Neutrophil (primary cell): Measurements from ENCODE around the gene COL25A1.

ENCODE experiments used
- H3K27ac ChIP-seq: fragments of 200-600 bp; sonication (generic); 2 replicates; pipeline ENCODE4 v1.5.1; 2016; ENCODE audit warnings: mild to moderate bottlenecking, moderate library complexity
- H3K27me3 ChIP-seq: fragments of 200-600 bp; sonication (generic); 2 replicates; pipeline ENCODE4 v1.6.0; 2016; ENCODE audit warnings: mild to moderate bottlenecking
- H3K36me3 ChIP-seq: fragments of 200-600 bp; sonication (generic); 2 replicates; pipeline ENCODE4 v1.5.1; 2017
- H3K4me1 ChIP-seq, 2 experiments: fragments of 200-600 bp in 1 of 2; sonication (generic) in 1 of 2; 1 replicate in 1 of 2; 2 replicates in 1 of 2; pipeline versions ENCODE4 v1.5.1 to v1.6.1; 2013 to 2016; ENCODE audit warnings: low read depth in 1 of 2, low read length in 1 of 2, mild to moderate bottlenecking in 1 of 2, moderate library complexity in 1 of 2; ENCODE audit not compliant: control insufficient read depth in 1 of 2, insufficient read depth in 1 of 2
- H3K4me3 ChIP-seq, 2 experiments: fragments of 200-600 bp in 1 of 2; sonication (generic) in 1 of 2; 1 replicate in 1 of 2; 2 replicates in 1 of 2; pipeline ENCODE4 v1.5.1; 2013 to 2016; ENCODE audit warnings: low read depth in 1 of 2, low read length in 1 of 2, mild to moderate bottlenecking in 1 of 2, moderate library complexity in 1 of 2
- H3K9me3 ChIP-seq: fragments of 200-600 bp; sonication (generic); 2 replicates; pipeline ENCODE4 v1.5.1; 2016
- CTCF ChIP-seq: fragments of 200-600 bp; sonication (generic); IDR thresholded peaks from 2 replicates; pipeline ENCODE4 v1.5.1; 2016; ENCODE audit warnings: antibody characterized with exemption

The COL25A1 gene

GRCh38 chr4:109155682-109156283 lies 146.7 kb downstream of the COL25A1 start:
- no peak for TF ChIP-seq CTCF
- Histone ChIP-seq H3K9me3 (no peaks in the 10 kb centered on the region), H3K27ac (no peak overlapping the region), H3K27me3 (no peaks in the 10 kb centered on the region), H3K4me3 (no peak overlapping the region), H3K36me3 (no peaks in the 10 kb centered on the region), H3K4me1 (no peaks in the 10 kb centered on the region)

GRCh38 chr4:109155084-109155483 lies 147.4 kb downstream of the COL25A1 start:
- no peak for TF ChIP-seq CTCF
- H3K9me3 ChIP-seq: no peaks in the 10 kb centered on the region

GRCh38 chr4:109154424-109154823 lies 148.0 kb downstream of the COL25A1 start:
- TF ChIP-seq CTCF: no peak

More at GRCh38 chr4:109155084-109155483, 147.4 kb downstream of the COL25A1 start:
- Histone ChIP-seq H3K36me3 (no peaks in the 10 kb centered on the region), H3K4me3 (no peak overlapping the region), H3K27ac (no peak overlapping the region), H3K27me3 (no peaks in the 10 kb centered on the region), H3K4me1 (no peaks in the 10 kb centered on the region)

GRCh38 chr4:109149836-109150235 lies 152.6 kb downstream of the COL25A1 start:
- no peaks in the 10 kb centered on the region for H3K27me3 ChIP-seq
- no peak for TF ChIP-seq CTCF
- H3K4me3 ChIP-seq: no peak overlapping the region
- H3K4me1 ChIP-seq: no peaks in the 10 kb centered on the region
- no peaks in the 10 kb centered on the region for H3K36me3 ChIP-seq
- no peak overlapping the region for H3K27ac ChIP-seq
- H3K9me3 ChIP-seq: no peaks in the 10 kb centered on the region

More at GRCh38 chr4:109154424-109154823, 148.0 kb downstream of the COL25A1 start:
- H3K4me3 ChIP-seq: no peak overlapping the region
- no peaks in the 10 kb centered on the region for H3K9me3 ChIP-seq
- no peaks in the 10 kb centered on the region for H3K36me3 ChIP-seq
- no peaks in the 10 kb centered on the region for H3K27me3 ChIP-seq
- H3K27ac ChIP-seq: no peak overlapping the region
- H3K4me1 ChIP-seq: no peaks in the 10 kb centered on the region

GRCh38 chr4:109148577-109149075 lies 153.8 kb downstream of the COL25A1 start:
- Histone ChIP-seq H3K4me3 (no peak overlapping the region), H3K9me3 (no peaks in the 10 kb centered on the region), H3K36me3 (no peaks in the 10 kb centered on the region), H3K27me3 (no peaks in the 10 kb centered on the region), H3K27ac (no peak overlapping the region), H3K4me1 (no peaks in the 10 kb centered on the region)
- no peak for TF ChIP-seq CTCF
